22Rv1 (cell line): ENCODE measurements around the gene PRKCE.
"Not testable (repeated sequence)": the region's sequence is repeated elsewhere in the genome, so short reads cannot be mapped to it uniquely, and the experiment has no call there.

Source experiments
- H3K27ac ChIP-seq: fragments of 450-650 bp; 2 replicates; pipeline ENCODE4 v1.5.1; 2017
- CTCF ChIP-seq: fragments of 450-650 bp; IDR thresholded peaks from 2 replicates; pipeline ENCODE4 v1.5.1; 2017; ENCODE audit warnings: mild to moderate bottlenecking
- ZFX ChIP-seq: fragments of 450-650 bp; IDR thresholded peaks from 2 replicates; pipeline ENCODE4 v1.6.1; 2017; ENCODE audit warnings: antibody characterized with exemption, borderline replicate concordance

PRKCE gene

GRCh38 chr2:46200861-46201605 is 549.6 kb downstream of the PRKCE start:
- no peak overlapping the region for H3K27ac ChIP-seq
- TF ChIP-seq ZFX (no peak), CTCF (no peak)

GRCh38 chr2:46202453-46202852 is 551.0 kb downstream of the PRKCE start:
- no peak for TF ChIP-seq CTCF
- no peak for TF ChIP-seq ZFX
- no peak overlapping the region for H3K27ac ChIP-seq

GRCh38 chr2:46202987-46203386 is 551.5 kb downstream of the PRKCE start:
- H3K27ac ChIP-seq, result no peak overlapping the region
- TF ChIP-seq CTCF (no peak), ZFX (no peak)

- not testable (repeated sequence) for H3K27ac ChIP-seq
These were observed 552.2 kb downstream of the PRKCE start for GRCh38 chr2:46203636-46204035.

- TF ChIP-seq CTCF (no peak), ZFX (no peak)
These were observed 556.1 kb downstream of the PRKCE start for GRCh38 chr2:46207591-46207990.

GRCh38 chr2:46208766-46209165 is 557.3 kb downstream of the PRKCE start:
- no peak overlapping the region for H3K27ac ChIP-seq
- TF ChIP-seq ZFX (no peak), CTCF (no peak)

More at GRCh38 chr2:46207591-46207990, 556.1 kb downstream of the PRKCE start:
- H3K27ac ChIP-seq, result no peak overlapping the region

- TF ChIP-seq ZFX (no peak), CTCF (no peak)
- no peak overlapping the region for H3K27ac ChIP-seq
These were observed 558.6 kb downstream of the PRKCE start for GRCh38 chr2:46210063-46210462.

- TF ChIP-seq ZFX (no peak), CTCF (no peak)
- no peak overlapping the region for H3K27ac ChIP-seq
These were observed 560.0 kb downstream of the PRKCE start for GRCh38 chr2:46211461-46211860.
